NCI-H2029 (cell line): Measurements from ENCODE around the gene CEL.

Experiments used
- DNase-seq: peaks from one replicate; lab custom pipeline; 2025; lab: John Stamatoyannopoulos, UW

Gene CEL

GRCh38 chr9:133103987-133104505 lies 42.3 kb downstream of the CEL start:
- DNase-seq, result no peak

GRCh38 chr9:133104718-133105460 lies 43.1 kb downstream of the CEL start:
- no peak for DNase-seq

- DNase-seq, result no peak
These were observed 43.6 kb downstream of the CEL start for GRCh38 chr9:133105461-133105770.

GRCh38 chr9:133106511-133107244 lies 44.9 kb downstream of the CEL start:
- no peak for DNase-seq

- no peak for DNase-seq
These were observed 45.5 kb downstream of the CEL start for GRCh38 chr9:133107245-133107722.

GRCh38 chr9:133107961-133108793 lies 46.4 kb downstream of the CEL start:
- no peak for DNase-seq

GRCh38 chr9:133108794-133109641 lies 47.2 kb downstream of the CEL start:
- DNase-seq, result no peak

- no peak for DNase-seq
These were observed 48.3 kb downstream of the CEL start for GRCh38 chr9:133109931-133110650.

GRCh38 chr9:133111808-133112662 lies 50.3 kb downstream of the CEL start:
- no peak for DNase-seq

GRCh38 chr9:133112663-133113026 lies 50.9 kb downstream of the CEL start:
- no peak for DNase-seq

- no peak for DNase-seq
These were observed 51.6 kb downstream of the CEL start for GRCh38 chr9:133113163-133113948.

- DNase-seq, result peak; percentile 41
These were observed 52.4 kb downstream of the CEL start for GRCh38 chr9:133113949-133114885.

- no peak for DNase-seq
These were observed 53.3 kb downstream of the CEL start for GRCh38 chr9:133114886-133115603.

- no peak for DNase-seq
These were observed 54.0 kb downstream of the CEL start for GRCh38 chr9:133115604-133116345.

GRCh38 chr9:133116346-133117231 lies 54.8 kb downstream of the CEL start:
- DNase-seq, result no peak
